MM.1S (cell line): ENCODE measurements around the gene TOX2.

Experiments used
- EZH2 ChIP-seq: fragments of 300-600 bp; sonication (generic); optimal IDR thresholded peaks from 2 replicates; pipeline ENCODE3; 2017; ENCODE audit warnings: low read depth, mild to moderate bottlenecking, antibody characterized with exemption, low read length, mixed read lengths
- TF ChIP-seq, protein P1 (sequence below): fragments of 300-600 bp; sonication (generic); IDR thresholded peaks from 2 replicates; pipeline ENCODE4 v1.5.1; 2016; ENCODE audit warnings: antibody characterized with exemption, low read length, mixed read lengths

DNA sequence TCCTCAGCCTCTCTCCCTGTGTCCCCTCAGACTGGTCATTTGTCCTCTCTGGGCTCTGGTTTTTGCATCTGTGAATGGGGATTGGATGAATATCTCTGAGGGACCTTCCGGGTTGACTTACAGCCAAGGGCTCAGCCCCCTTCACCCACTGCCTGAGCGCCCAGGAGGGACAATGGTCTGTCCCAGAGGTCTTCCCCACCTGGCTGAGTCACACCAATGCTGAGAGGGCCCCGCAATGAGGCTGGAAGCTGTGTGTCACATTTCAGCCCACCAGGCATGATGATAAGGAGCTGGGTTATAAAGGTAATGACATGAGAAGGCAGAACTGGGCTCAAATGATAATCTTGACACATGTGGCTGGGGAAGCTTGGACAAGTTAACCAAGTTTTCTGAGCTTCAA is 70.5 kb downstream of the TOX2 start:
- TF ChIP-seq, protein P1, sequence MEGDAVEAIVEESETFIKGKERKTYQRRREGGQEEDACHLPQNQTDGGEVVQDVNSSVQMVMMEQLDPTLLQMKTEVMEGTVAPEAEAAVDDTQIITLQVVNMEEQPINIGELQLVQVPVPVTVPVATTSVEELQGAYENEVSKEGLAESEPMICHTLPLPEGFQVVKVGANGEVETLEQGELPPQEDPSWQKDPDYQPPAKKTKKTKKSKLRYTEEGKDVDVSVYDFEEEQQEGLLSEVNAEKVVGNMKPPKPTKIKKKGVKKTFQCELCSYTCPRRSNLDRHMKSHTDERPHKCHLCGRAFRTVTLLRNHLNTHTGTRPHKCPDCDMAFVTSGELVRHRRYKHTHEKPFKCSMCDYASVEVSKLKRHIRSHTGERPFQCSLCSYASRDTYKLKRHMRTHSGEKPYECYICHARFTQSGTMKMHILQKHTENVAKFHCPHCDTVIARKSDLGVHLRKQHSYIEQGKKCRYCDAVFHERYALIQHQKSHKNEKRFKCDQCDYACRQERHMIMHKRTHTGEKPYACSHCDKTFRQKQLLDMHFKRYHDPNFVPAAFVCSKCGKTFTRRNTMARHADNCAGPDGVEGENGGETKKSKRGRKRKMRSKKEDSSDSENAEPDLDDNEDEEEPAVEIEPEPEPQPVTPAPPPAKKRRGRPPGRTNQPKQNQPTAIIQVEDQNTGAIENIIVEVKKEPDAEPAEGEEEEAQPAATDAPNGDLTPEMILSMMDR = no peak
- TF ChIP-seq EZH2 = no peak
